ENCODE data around the gene EXOC4. TPM values are rescaled to one million over a fixed set of nuclear protein-coding genes. Genes with fewer than 3 reads are reported as not detected.

EXOC4 gene
- total and polyA plus RNA-seq, 2 donors (not counting 1 experiment from before 2014, with no cell fraction given), result 79.6 to 158 TPM

DNA sequence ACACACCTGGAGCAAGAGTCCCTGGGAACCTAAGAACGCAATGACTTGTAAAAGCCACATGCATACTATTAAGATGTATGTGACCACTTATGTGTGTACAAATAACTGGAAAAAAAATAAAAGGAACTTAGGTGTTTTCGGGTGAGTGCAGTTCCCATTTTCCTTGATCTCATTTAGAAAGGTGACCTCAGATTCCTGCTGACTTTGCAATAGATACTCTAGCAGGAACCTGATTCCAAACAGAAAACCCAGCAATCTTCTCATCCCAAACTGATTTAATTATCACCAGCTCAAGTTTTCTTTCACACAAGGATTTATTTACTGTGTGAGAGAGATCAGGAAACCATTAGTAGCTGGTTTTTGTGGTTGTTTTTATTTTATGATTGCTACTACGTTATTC, 817.8 kb downstream of the EXOC4 start:
- H3K9ac ChIP-seq (ENCODE audit: insufficient read depth, low read length), result no peak overlapping the region
- H3K4me3 ChIP-seq (replicated peaks in 1 of 4; ENCODE audit: control extremely low read depth in 1 of 4, insufficient read depth in 1 of 4, low read depth in 3 of 4, low read length in 4 of 4), result no peak overlapping the region
- no peak for DNase-seq (ENCODE audit: low read depth in 2 of 2)
- no peaks in the 10 kb centered on the region for H3K4me1 ChIP-seq (ENCODE audit: control insufficient read depth, extremely low read depth, insufficient read depth, low read length)
- no peaks in the 10 kb centered on the region for H3K27me3 ChIP-seq (ENCODE audit: control insufficient read depth, insufficient read depth, low read length)
- H3K9me3 ChIP-seq (ENCODE audit: control insufficient read depth, insufficient read depth, low read depth, low read length), result no peaks in the 10 kb centered on the region
- H3K4me2 ChIP-seq (ENCODE audit: extremely low read depth, insufficient read depth, low read length), result no peak overlapping the region
- H3K27ac ChIP-seq (ENCODE audit: insufficient read depth, low read length), result no peak overlapping the region
- no peak overlapping the region for H2AFZ ChIP-seq (ENCODE audit: low read length)
- no peaks in the 10 kb centered on the region for H3K79me2 ChIP-seq (ENCODE audit: control insufficient read depth, insufficient read depth, low read length)
- no peaks in the 10 kb centered on the region for H4K20me1 ChIP-seq (ENCODE audit: control insufficient read depth, extremely low read depth, insufficient read depth, low read length)
- TF ChIP-seq, protein P1, sequence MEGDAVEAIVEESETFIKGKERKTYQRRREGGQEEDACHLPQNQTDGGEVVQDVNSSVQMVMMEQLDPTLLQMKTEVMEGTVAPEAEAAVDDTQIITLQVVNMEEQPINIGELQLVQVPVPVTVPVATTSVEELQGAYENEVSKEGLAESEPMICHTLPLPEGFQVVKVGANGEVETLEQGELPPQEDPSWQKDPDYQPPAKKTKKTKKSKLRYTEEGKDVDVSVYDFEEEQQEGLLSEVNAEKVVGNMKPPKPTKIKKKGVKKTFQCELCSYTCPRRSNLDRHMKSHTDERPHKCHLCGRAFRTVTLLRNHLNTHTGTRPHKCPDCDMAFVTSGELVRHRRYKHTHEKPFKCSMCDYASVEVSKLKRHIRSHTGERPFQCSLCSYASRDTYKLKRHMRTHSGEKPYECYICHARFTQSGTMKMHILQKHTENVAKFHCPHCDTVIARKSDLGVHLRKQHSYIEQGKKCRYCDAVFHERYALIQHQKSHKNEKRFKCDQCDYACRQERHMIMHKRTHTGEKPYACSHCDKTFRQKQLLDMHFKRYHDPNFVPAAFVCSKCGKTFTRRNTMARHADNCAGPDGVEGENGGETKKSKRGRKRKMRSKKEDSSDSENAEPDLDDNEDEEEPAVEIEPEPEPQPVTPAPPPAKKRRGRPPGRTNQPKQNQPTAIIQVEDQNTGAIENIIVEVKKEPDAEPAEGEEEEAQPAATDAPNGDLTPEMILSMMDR (conservative IDR thresholded peaks at IDR 0.05 in 1 of 2, IDR thresholded peaks at IDR 0.05 in 1 of 2; ENCODE audit: low read depth in 1 of 2, low read length in 2 of 2), result no peak
- no peaks in the 10 kb centered on the region for H3K36me3 ChIP-seq (ENCODE audit: control insufficient read depth, insufficient read depth, low read length)

DNA sequence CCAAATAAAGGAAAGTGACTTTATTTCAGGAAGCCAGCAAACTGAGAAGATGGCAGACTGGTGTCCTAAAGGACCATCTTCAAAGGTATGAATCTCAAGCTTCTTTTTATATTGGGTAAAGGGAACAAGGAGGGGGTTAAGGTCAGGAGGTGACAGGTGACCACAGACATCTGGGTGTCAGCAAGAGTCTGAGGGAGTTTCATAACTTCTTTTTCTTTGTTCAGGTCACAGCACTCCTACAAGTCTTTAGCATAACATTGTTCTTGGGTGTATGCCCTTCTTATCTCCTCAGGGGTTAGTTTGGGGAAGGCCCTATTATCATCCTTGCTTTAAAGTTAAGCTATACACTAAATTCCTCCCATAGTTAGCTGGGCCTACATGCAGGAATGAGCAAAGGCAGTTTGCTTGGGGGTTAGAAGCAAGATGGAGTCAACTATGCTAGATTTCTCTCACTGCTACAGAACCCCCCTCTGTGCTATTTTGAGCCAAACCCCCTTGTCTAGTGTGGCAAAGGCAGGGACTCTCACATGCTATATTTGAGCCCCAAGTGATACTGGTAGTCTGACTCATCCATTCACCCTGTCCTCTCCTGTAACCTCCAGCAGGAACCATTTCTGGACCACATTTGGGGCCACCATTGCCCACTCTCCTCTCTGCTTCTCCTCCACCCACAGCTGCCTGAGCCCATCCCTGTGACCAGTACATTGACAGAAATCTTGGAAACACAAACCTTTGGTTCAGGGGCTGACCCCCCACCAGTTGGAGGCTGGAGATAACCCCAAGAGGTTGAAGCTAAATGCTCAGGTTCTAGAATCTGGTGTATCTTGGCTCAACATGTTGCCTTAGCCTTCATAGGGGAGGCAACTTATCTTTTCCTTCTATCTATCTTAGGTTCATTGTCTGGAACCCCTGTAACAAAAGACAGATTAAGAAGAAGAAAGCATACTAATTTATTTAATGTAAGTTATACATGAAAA, 818.8 kb downstream of the EXOC4 start:
- Histone ChIP-seq H3K9me3 (ENCODE audit: control insufficient read depth, insufficient read depth, low read depth, low read length) (no peaks in the 10 kb centered on the region), H2AFZ (ENCODE audit: low read length) (no peak overlapping the region), H4K20me1 (ENCODE audit: control insufficient read depth, extremely low read depth, insufficient read depth, low read length) (no peaks in the 10 kb centered on the region), H3K4me2 (ENCODE audit: extremely low read depth, insufficient read depth, low read length) (no peak overlapping the region), H3K4me1 (ENCODE audit: control insufficient read depth, extremely low read depth, insufficient read depth, low read length) (no peaks in the 10 kb centered on the region), H3K4me3 (replicated peaks in 1 of 4; ENCODE audit: control extremely low read depth in 1 of 4, insufficient read depth in 1 of 4, low read depth in 3 of 4, low read length in 4 of 4) (no peak overlapping the region), H3K36me3 (ENCODE audit: control insufficient read depth, insufficient read depth, low read length) (no peaks in the 10 kb centered on the region), H3K79me2 (ENCODE audit: control insufficient read depth, insufficient read depth, low read length) (no peaks in the 10 kb centered on the region), H3K27ac (ENCODE audit: insufficient read depth, low read length) (no peak overlapping the region), H3K27me3 (ENCODE audit: control insufficient read depth, insufficient read depth, low read length) (no peaks in the 10 kb centered on the region), H3K9ac (ENCODE audit: insufficient read depth, low read length) (no peak overlapping the region)
- TF ChIP-seq, protein P1 (conservative IDR thresholded peaks at IDR 0.05 in 1 of 2, IDR thresholded peaks at IDR 0.05 in 1 of 2; ENCODE audit: low read depth in 1 of 2, low read length in 2 of 2), result no peak
- no peak for TF ChIP-seq EZH2 (IDR thresholded peaks at IDR 0.05; ENCODE audit: low read length, missing control alignments)
- no peak for DNase-seq (ENCODE audit: low read depth in 2 of 2)

DNA sequence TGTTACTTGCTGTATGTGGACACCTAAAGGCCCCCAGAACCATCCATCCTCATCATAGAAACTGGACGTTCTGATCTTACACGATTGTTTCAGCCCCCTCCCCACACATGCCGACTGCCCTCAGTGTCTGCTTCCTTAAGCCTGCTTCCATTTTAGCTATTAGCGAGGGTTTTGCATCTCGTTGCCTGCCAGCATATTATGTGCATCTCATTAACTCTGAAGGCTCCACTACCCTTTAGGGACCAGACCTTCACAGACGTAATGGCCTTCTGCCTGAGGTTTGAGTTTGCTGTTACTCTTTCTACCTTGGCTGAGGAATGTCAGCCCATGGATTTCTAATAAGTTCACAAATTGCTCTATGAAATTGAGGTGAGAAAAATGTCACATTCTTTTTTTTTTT, 820.4 kb downstream of the EXOC4 start:
- no peaks in the 10 kb centered on the region for H3K36me3 ChIP-seq (ENCODE audit: control insufficient read depth, insufficient read depth, low read length)
- no peak for TF ChIP-seq EZH2 (IDR thresholded peaks at IDR 0.05; ENCODE audit: low read length, missing control alignments)
- TF ChIP-seq, protein P1 (conservative IDR thresholded peaks at IDR 0.05 in 1 of 2, IDR thresholded peaks at IDR 0.05 in 1 of 2; ENCODE audit: low read depth in 1 of 2, low read length in 2 of 2), result no peak
- no peaks in the 10 kb centered on the region for H4K20me1 ChIP-seq (ENCODE audit: control insufficient read depth, extremely low read depth, insufficient read depth, low read length)
- H3K27ac ChIP-seq (ENCODE audit: insufficient read depth, low read length), result no peak overlapping the region
- DNase-seq (ENCODE audit: low read depth in 2 of 2), result no peak
- H3K4me3 ChIP-seq (replicated peaks in 1 of 4; ENCODE audit: control extremely low read depth in 1 of 4, insufficient read depth in 1 of 4, low read depth in 3 of 4, low read length in 4 of 4), result no peak overlapping the region
- H2AFZ ChIP-seq (ENCODE audit: low read length), result no peak overlapping the region
- no peak overlapping the region for H3K9ac ChIP-seq (ENCODE audit: insufficient read depth, low read length)
- H3K4me2 ChIP-seq (ENCODE audit: extremely low read depth, insufficient read depth, low read length), result no peak overlapping the region
- no peaks in the 10 kb centered on the region for H3K79me2 ChIP-seq (ENCODE audit: control insufficient read depth, insufficient read depth, low read length)
- no peaks in the 10 kb centered on the region for H3K27me3 ChIP-seq (ENCODE audit: control insufficient read depth, insufficient read depth, low read length)
- H3K9me3 ChIP-seq (ENCODE audit: control insufficient read depth, insufficient read depth, low read depth, low read length), result no peaks in the 10 kb centered on the region
- no peaks in the 10 kb centered on the region for H3K4me1 ChIP-seq (ENCODE audit: control insufficient read depth, extremely low read depth, insufficient read depth, low read length)

All from fibroblast of lung (primary cell).